ENCODE measurements around the gene EDARADD.
"Not testable (repeated sequence)": the region's sequence is repeated elsewhere in the genome, so short reads cannot be mapped to it uniquely, and the experiment has no call there.

EDARADD gene

DNA sequence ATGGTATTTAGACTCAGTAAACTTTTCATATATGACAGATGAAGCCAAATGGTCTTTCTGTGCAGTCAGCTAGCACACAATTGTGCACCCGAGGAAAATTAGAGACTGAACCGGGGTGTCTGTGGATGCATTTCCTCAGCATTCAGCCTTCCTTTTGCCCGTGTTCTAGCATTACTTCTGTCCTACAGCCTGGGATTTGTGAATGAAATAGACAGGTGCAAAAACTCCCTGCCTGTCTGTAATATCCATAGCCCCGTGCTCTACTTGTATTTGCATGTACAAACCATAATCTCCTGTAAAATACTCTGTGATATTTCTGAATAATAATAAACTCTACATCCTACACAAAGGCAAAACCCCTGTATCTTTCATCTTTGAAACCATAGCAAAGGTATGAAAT is 64.9 kb downstream of the EDARADD start:
- no peak for DNase-seq
- H2AFZ ChIP-seq (ENCODE audit: low read depth, low read length) = no peak overlapping the region
- H3K27ac ChIP-seq (ENCODE audit: low read length, poor library complexity, severe bottlenecking) = no peak overlapping the region
- no peak overlapping the region for H3K4ac ChIP-seq (ENCODE audit: low read depth in 1 of 2, low read length in 2 of 2)
- H3K4me3 ChIP-seq (ENCODE audit: insufficient read depth in 1 of 2, low read depth in 1 of 2, low read length in 2 of 2) = no peak overlapping the region
- H3K36me3 ChIP-seq (ENCODE audit: control insufficient read depth in 1 of 2, insufficient read depth in 2 of 2, low read depth in 1 of 2, low read length in 2 of 2) = no peaks in the 10 kb centered on the region
- no peak overlapping the region for H2BK12ac ChIP-seq (ENCODE audit: low read length in 2 of 2)
- no peak overlapping the region for H3K23ac ChIP-seq (ENCODE audit: low read length in 2 of 2)
- no peaks in the 10 kb centered on the region for H3K9me3 ChIP-seq (ENCODE audit: control insufficient read depth, low read length)
- no peaks in the 10 kb centered on the region for H3K27me3 ChIP-seq (ENCODE audit: control insufficient read depth in 1 of 2, insufficient read depth in 1 of 2, low read length in 2 of 2)
- H4K8ac ChIP-seq (ENCODE audit: low read length) = no peak overlapping the region
- no peak overlapping the region for H3K18ac ChIP-seq (ENCODE audit: low read depth in 1 of 2, low read length in 2 of 2)
- no peak overlapping the region for H4K91ac ChIP-seq (ENCODE audit: low read length)
- H2BK15ac ChIP-seq (ENCODE audit: low read depth, poor library complexity, severe bottlenecking) = no peak overlapping the region
- H3K9ac ChIP-seq (ENCODE audit: low read length) = no peak overlapping the region
- H3K4me2 ChIP-seq (ENCODE audit: low read length, poor library complexity, severe bottlenecking) = no peak overlapping the region
- H2BK120ac ChIP-seq (ENCODE audit: low read depth, low read length) = no peak overlapping the region
- H2BK5ac ChIP-seq (ENCODE audit: low read depth, low read length, poor library complexity, severe bottlenecking) = no peak overlapping the region
- H2AK5ac ChIP-seq (ENCODE audit: low read length, severe bottlenecking) = no peak overlapping the region
- no peaks in the 10 kb centered on the region for H3K79me1 ChIP-seq (replicated peaks; ENCODE audit: low read length, poor library complexity, severe bottlenecking)
- no peak overlapping the region for H3K14ac ChIP-seq (ENCODE audit: low read length in 2 of 2)
- no peaks in the 10 kb centered on the region for H3K4me1 ChIP-seq (ENCODE audit: control insufficient read depth, insufficient read depth, low read depth, low read length)
- 100% methylated on average over 3 of the region's 4 CpGs for WGBS

DNA sequence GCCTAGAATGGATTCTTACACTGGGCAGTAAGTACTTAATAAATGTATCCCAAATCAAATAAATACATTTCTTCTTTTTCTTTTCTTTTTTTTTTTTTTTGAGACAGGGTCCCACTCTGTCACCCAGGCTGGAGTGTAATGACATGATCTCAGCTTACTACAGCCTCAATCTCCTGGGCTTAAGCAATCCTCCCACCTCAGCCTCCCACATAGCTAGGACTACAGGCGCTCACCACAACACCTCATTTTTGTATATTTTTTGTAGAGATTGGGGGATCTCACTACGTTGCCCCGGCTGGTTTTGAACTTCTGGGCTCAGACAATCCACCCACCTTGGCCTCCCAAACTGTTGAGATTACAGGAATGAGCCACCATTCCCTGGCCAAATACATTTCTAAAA is 66.0 kb downstream of the EDARADD start:
- no peaks in the 10 kb centered on the region for H3K36me3 ChIP-seq (ENCODE audit: control insufficient read depth in 1 of 2, insufficient read depth in 2 of 2, low read depth in 1 of 2, low read length in 2 of 2)
- H3K79me1 ChIP-seq (replicated peaks; ENCODE audit: low read length, poor library complexity, severe bottlenecking) = no peaks in the 10 kb centered on the region
- no peak overlapping the region for H3K9ac ChIP-seq (ENCODE audit: low read length)
- H3K27me3 ChIP-seq (ENCODE audit: control insufficient read depth in 1 of 2, insufficient read depth in 1 of 2, low read length in 2 of 2) = peaks cover 0 to 3% of the 10 kb centered on the region in 2 experiments
- H2AFZ ChIP-seq (ENCODE audit: low read depth, low read length) = no peak overlapping the region
- H2BK5ac ChIP-seq (ENCODE audit: low read depth, low read length, poor library complexity, severe bottlenecking) = no peak overlapping the region
- no peak for DNase-seq
- no peak overlapping the region for H3K18ac ChIP-seq (ENCODE audit: low read depth in 1 of 2, low read length in 2 of 2)
- no peak overlapping the region for H2AK5ac ChIP-seq (ENCODE audit: low read length, severe bottlenecking)
- H4K91ac ChIP-seq (ENCODE audit: low read length) = no peak overlapping the region
- no peak overlapping the region for H3K4me2 ChIP-seq (ENCODE audit: low read length, poor library complexity, severe bottlenecking)
- no peak overlapping the region for H2BK12ac ChIP-seq (ENCODE audit: low read length in 2 of 2)
- H2BK15ac ChIP-seq (ENCODE audit: low read depth, poor library complexity, severe bottlenecking) = no peak overlapping the region
- H3K4me3 ChIP-seq (ENCODE audit: insufficient read depth in 1 of 2, low read depth in 1 of 2, low read length in 2 of 2) = no peak overlapping the region
- no peak overlapping the region for H3K27ac ChIP-seq (ENCODE audit: low read length, poor library complexity, severe bottlenecking)
- H3K23ac ChIP-seq (ENCODE audit: low read length in 2 of 2) = no peak overlapping the region
- H3K4me1 ChIP-seq (ENCODE audit: control insufficient read depth, insufficient read depth, low read depth, low read length) = no peaks in the 10 kb centered on the region
- H2BK120ac ChIP-seq (ENCODE audit: low read depth, low read length) = no peak overlapping the region
- no peak overlapping the region for H4K8ac ChIP-seq (ENCODE audit: low read length)
- no CpG with 5 or more reads among the region's 3 CpGs for WGBS
- no peak overlapping the region for H3K4ac ChIP-seq (ENCODE audit: low read depth in 1 of 2, low read length in 2 of 2)
- no peak overlapping the region for H3K14ac ChIP-seq (ENCODE audit: low read length in 2 of 2)
- no peaks in the 10 kb centered on the region for H3K9me3 ChIP-seq (ENCODE audit: control insufficient read depth, low read length)

DNA sequence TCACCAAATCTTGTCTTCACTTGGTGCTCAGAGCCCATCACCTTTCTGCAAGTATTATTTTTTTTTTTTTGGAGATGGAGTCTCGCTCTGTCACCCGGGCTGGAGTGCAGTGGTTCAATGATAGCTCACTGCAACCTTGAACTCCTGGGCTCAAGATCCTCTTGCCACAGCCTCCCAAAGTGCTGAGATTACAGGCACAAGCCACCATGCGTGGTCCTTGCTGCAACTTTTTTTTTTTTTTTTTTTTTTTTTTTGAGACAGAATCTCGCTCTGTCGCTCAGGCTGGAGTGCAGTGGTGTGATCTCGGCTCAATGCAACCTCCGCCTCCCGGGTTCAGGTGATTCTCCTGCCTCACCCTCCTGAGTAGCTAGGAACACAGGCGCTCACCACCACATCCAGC is 70.1 kb downstream of the EDARADD start:
- H3K27ac ChIP-seq (ENCODE audit: low read length, poor library complexity, severe bottlenecking); H3K4me3 ChIP-seq (ENCODE audit: insufficient read depth in 1 of 2, low read depth in 1 of 2, low read length in 2 of 2); H2BK5ac ChIP-seq (ENCODE audit: low read depth, low read length, poor library complexity, severe bottlenecking); H4K91ac ChIP-seq (ENCODE audit: low read length); DNase-seq; H3K4me1 ChIP-seq (ENCODE audit: control insufficient read depth, insufficient read depth, low read depth, low read length); H3K9ac ChIP-seq (ENCODE audit: low read length); H2AK5ac ChIP-seq (ENCODE audit: low read length, severe bottlenecking); H2BK120ac ChIP-seq (ENCODE audit: low read depth, low read length); H4K8ac ChIP-seq (ENCODE audit: low read length); H3K23ac ChIP-seq (ENCODE audit: low read length in 2 of 2); H3K18ac ChIP-seq (ENCODE audit: low read depth in 1 of 2, low read length in 2 of 2); H3K79me1 ChIP-seq (replicated peaks; ENCODE audit: low read length, poor library complexity, severe bottlenecking); H3K27me3 ChIP-seq (ENCODE audit: control insufficient read depth in 1 of 2, insufficient read depth in 1 of 2, low read length in 2 of 2); H3K14ac ChIP-seq (ENCODE audit: low read length in 2 of 2); H3K9me3 ChIP-seq (ENCODE audit: control insufficient read depth, low read length); H2BK15ac ChIP-seq (ENCODE audit: low read depth, poor library complexity, severe bottlenecking); H3K4me2 ChIP-seq (ENCODE audit: low read length, poor library complexity, severe bottlenecking); H3K36me3 ChIP-seq (ENCODE audit: control insufficient read depth in 1 of 2, insufficient read depth in 2 of 2, low read depth in 1 of 2, low read length in 2 of 2); H3K4ac ChIP-seq (ENCODE audit: low read depth in 1 of 2, low read length in 2 of 2); H2BK12ac ChIP-seq (ENCODE audit: low read length in 2 of 2); H2AFZ ChIP-seq (ENCODE audit: low read depth, low read length): not testable (repeated sequence)
- WGBS = 96% methylated on average over 9 of the region's 9 CpGs

DNA sequence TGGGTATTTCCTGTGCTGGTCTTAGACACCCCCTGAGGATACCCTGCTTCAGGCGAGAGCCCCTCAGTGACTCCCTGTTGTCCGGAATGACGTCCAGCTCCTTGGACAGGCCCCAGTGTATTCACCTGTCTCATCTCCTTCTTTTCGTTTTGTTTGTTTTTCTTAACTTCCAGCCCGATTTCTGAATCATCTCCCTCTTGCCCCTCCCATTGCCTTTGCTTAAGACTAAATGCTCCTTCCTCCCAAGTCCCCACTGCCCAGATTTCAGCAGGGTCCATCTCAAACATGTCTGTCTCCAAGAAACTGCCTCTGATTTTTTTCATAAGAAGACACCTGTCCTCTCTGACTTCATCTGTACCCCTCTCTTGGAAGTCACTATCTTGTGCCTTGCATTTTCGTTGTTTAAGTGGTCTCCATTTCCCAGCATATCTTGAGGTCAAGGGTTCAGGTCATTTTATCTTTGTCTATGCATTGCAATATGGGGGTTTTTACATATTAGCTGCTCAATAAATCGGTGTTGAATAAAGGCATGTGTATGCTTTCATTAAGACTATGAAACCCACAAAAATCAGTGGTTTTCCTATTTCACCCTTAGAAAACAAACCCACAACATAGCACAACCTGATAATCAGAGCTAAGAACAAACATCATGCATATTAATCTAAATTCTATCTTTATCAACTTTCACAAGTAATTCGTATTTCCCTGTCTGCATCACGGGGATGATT is 71.3 kb downstream of the EDARADD start:
- WGBS = 84% methylated on average over 8 of the region's 9 CpGs
- no peak overlapping the region for H3K4me3 ChIP-seq (ENCODE audit: insufficient read depth in 1 of 2, low read depth in 1 of 2, low read length in 2 of 2)

More for the DNA sequence above, 71.3 kb downstream of the EDARADD start:
- no peak overlapping the region for H3K27ac ChIP-seq (ENCODE audit: low read length, poor library complexity, severe bottlenecking)
- peak overlapping the region; percentile 37 for H2BK15ac ChIP-seq (ENCODE audit: low read depth, poor library complexity, severe bottlenecking)
- no peak overlapping the region for H4K8ac ChIP-seq (ENCODE audit: low read length)
- H3K27me3 ChIP-seq (ENCODE audit: control insufficient read depth in 1 of 2, insufficient read depth in 1 of 2, low read length in 2 of 2) = peaks cover 0 to 4% of the 10 kb centered on the region in 2 experiments
- H2BK12ac ChIP-seq (ENCODE audit: low read length in 2 of 2) = no peak overlapping the region
- H2AK5ac ChIP-seq (ENCODE audit: low read length, severe bottlenecking) = no peak overlapping the region
- H2BK5ac ChIP-seq (ENCODE audit: low read depth, low read length, poor library complexity, severe bottlenecking) = no peak overlapping the region
- no peak for DNase-seq
- H3K9me3 ChIP-seq (ENCODE audit: control insufficient read depth, low read length) = no peaks in the 10 kb centered on the region
- H3K36me3 ChIP-seq (ENCODE audit: control insufficient read depth in 1 of 2, insufficient read depth in 2 of 2, low read depth in 1 of 2, low read length in 2 of 2) = no peaks in the 10 kb centered on the region
- no peak overlapping the region for H3K4me2 ChIP-seq (ENCODE audit: low read length, poor library complexity, severe bottlenecking)
- no peak overlapping the region for H3K23ac ChIP-seq (ENCODE audit: low read length in 2 of 2)
- no peak overlapping the region for H3K14ac ChIP-seq (ENCODE audit: low read length in 2 of 2)
- no peak overlapping the region for H2AFZ ChIP-seq (ENCODE audit: low read depth, low read length)
- H2BK120ac ChIP-seq (ENCODE audit: low read depth, low read length) = no peak overlapping the region
- H3K79me1 ChIP-seq (replicated peaks; ENCODE audit: low read length, poor library complexity, severe bottlenecking) = no peaks in the 10 kb centered on the region
- no peak overlapping the region for H3K9ac ChIP-seq (ENCODE audit: low read length)
- no peak overlapping the region for H3K18ac ChIP-seq (ENCODE audit: low read depth in 1 of 2, low read length in 2 of 2)
- peaks cover 2% of the 10 kb centered on the region for H3K4me1 ChIP-seq (ENCODE audit: control insufficient read depth, insufficient read depth, low read depth, low read length)
- no peak overlapping the region for H3K4ac ChIP-seq (ENCODE audit: low read depth in 1 of 2, low read length in 2 of 2)
- no peak overlapping the region for H4K91ac ChIP-seq (ENCODE audit: low read length)
